Gastroesophageal sphincter (tissue), 4 donors: Measurements from ENCODE around the gene PDIA3. TPM values are rescaled to one million over a fixed set of nuclear protein-coding genes. Genes with fewer than 3 reads are reported as not detected.
"Not testable (repeated sequence)": the region's sequence is repeated elsewhere in the genome, so short reads cannot be mapped to it uniquely, and the experiment has no call there.

Experiments
- ATAC-seq: fragments of 150-250 bp; one replicate; pipeline ENCODE4 v1.9.1; 2016; ENCODE audit warnings: mild to moderate bottlenecking, moderate library complexity
- H3K27ac ChIP-seq, 4 donors: fragments of 200-600 bp; sonication (generic) in 3 of 4; 1 replicate in 3 of 4; 2 replicates in 1 of 4; pipeline ENCODE4 v1.5.1; 2016 to 2019
- H3K27me3 ChIP-seq: fragments of 200-600 bp; sonication (generic); one replicate; pipeline ENCODE4 v1.5.1; 2019
- H3K36me3 ChIP-seq, 2 donors: fragments of 200-600 bp; sonication (generic); one replicate each; pipeline ENCODE4 v1.5.1; 2019; ENCODE audit warnings: control low read depth in 1 of 2
- H3K4me1 ChIP-seq, 3 donors: fragments of 200-600 bp; sonication (generic); 1 replicate in 2 of 3; 2 replicates in 1 of 3; pipeline ENCODE4 v1.5.1; 2016 to 2019; ENCODE audit warnings: control low read depth in 2 of 3
- H3K4me3 ChIP-seq, 2 donors: fragments of 200-600 bp; sonication (generic); one replicate each; pipeline ENCODE4 v1.5.1; 2019; ENCODE audit warnings: mild to moderate bottlenecking in 1 of 2, moderate library complexity in 1 of 2
- H3K9me3 ChIP-seq, 3 donors: fragments of 200-600 bp; sonication (generic); one replicate each; pipeline ENCODE4 v1.5.1; 2017 to 2019; ENCODE audit warnings: control low read depth in 2 of 3
- CTCF ChIP-seq, 4 experiments: fragments of 200-600 bp in 2 of 4; fragments of 450-650 bp in 2 of 4; sonication (generic) in 1 of 4; IDR thresholded peaks; one replicate each; pipeline ENCODE4 v1.5.1; 2017 to 2019; ENCODE audit warnings: antibody characterized with exemption in 4 of 4, mild to moderate bottlenecking in 2 of 4, moderate library complexity in 2 of 4
- EP300 ChIP-seq: sonication (generic); formaldehyde crosslinking; IDR thresholded peaks from one replicate; pipeline ENCODE4 v1.6.1; 2017; ENCODE audit warnings: antibody characterized with exemption, mild to moderate bottlenecking
- POLR2A ChIP-seq, 2 donors: fragments of 450-650 bp; IDR thresholded peaks; one replicate each; pipeline ENCODE4 v1.6.1; 2017; ENCODE audit warnings: antibody characterized with exemption in 2 of 2, mild to moderate bottlenecking in 2 of 2, moderate library complexity in 1 of 2
- POLR2AphosphoS5 ChIP-seq: sonication (generic); formaldehyde crosslinking; IDR thresholded peaks from one replicate; pipeline ENCODE4 v1.6.1; 2017; ENCODE audit warnings: antibody characterized with exemption
- WGBS, 2 donors: methylation state at CpG; one replicate each; pipeline ENCODE4 v1.1.5; 2018; ENCODE audit warnings: low coverage in 1 of 2; 5-methylcytosine and 5-hydroxymethylcytosine counted together
- total RNA-seq, 4 donors: library from RNA; depleted of rRNA; stranded (reverse); fragments of >200 nt; gene quantifications; one replicate each; pipeline ENCODE4 v1.1.0, GENCODE V29; 2016

Gene PDIA3
- total RNA-seq, 4 donors from 2014 or later = 85.3 to 141 (median 113) TPM

DNA sequence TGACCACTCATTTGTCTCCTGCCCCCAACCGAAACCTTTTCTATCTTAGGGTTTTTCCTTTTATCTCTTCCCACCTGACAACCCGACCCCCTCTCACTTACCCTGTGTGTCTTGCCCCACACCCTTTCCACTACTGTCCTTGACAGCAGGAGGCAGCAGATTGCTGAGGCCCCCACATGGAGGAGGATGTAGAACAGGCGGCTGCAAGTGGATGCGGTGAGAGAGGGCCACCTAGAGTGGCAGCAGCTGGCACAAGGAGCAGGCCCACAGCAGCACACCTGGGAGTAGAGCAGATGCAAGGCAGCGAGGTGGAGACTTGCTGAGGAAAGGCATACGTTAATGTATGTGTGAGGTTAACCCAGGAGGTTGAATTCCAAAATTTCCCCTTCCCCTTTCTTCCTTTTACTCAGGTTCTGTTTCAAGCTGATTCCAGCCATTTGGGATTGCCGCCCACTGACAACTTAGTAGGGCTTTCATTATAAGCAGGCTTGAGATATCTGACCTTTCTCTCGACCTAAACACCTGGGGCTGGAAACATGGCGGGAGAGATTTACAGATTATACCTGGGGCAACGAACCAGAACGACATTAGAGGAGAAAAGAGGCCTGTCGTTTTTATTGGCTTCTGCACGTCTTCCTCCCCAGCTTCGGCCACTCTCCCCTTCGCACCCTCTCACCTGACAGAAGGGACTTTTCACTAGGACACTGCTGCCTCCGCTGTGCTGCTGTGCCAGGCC lies 53.1 kb downstream of the PDIA3 start:
- Histone ChIP-seq H3K9me3 (no peaks in the 10 kb centered on the region), H3K4me1 (peaks cover 2 to 71% (median 19%) of the 10 kb centered on the region in 3 donors), H3K27me3 (no peaks in the 10 kb centered on the region), H3K27ac (peak overlapping the region; percentile 72 to 93 (median 92)), H3K36me3 (peaks cover 0 to 87% of the 10 kb centered on the region in 2 donors), H3K4me3 (peak overlapping the region in 1 of 2 donors; percentile 75)
- WGBS, 2 donors = 84 to 87% methylated on average over 9 to 14 of the region's 16 CpGs
- TF ChIP-seq CTCF (IDR thresholded peaks at IDR 0.05) = no peak
- no peak for TF ChIP-seq POLR2AphosphoS5
- no peak for TF ChIP-seq EP300
- no peak for TF ChIP-seq POLR2A (IDR thresholded peaks at IDR 0.05)
- no peak for ATAC-seq

DNA sequence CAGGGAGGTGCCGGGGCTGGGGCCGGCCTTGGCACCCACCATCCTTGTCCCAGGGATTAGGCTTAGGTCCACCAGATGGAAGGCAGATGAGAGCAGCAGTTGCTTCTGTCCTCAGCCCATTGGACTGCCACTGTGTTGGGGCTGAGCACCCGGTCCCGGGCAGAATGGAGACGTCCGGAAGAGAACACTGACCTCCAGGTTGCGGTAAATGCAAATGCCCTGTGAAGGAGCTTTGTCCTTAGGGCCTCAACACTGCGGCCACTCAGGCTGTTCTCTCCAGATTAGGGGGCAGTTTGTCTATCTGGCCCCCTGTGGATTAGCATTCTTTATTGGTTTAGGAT lies 53.7 kb downstream of the PDIA3 start, which contains the start of gene SERINC4:
TSS of gene SERINC4 (minus strand) at position 276 of the 341 bp plus-strand sequence. CDS start at position 42, 234 bp downstream.
- peaks cover 0 to 87% of the 10 kb centered on the region in 2 donors for H3K36me3 ChIP-seq
- no peaks in the 10 kb centered on the region for H3K9me3 ChIP-seq
- TF ChIP-seq EP300 (no peak), POLR2A (IDR thresholded peaks at IDR 0.05) (no peak), CTCF (IDR thresholded peaks at IDR 0.05) (no peak), POLR2AphosphoS5 (no peak)
- H3K27ac ChIP-seq = peak within 1 kb of the TSS; percentile 72 to 93 (median 92)
- H3K27me3 ChIP-seq = no peaks in the 10 kb centered on the region
- peak within 1 kb of the TSS; percentile 75 to 89 for H3K4me3 ChIP-seq
- peak; percentile 8 for ATAC-seq
- peaks cover 2 to 66% (median 14%) of the 10 kb centered on the region in 3 donors for H3K4me1 ChIP-seq
- 100% methylated on average over 2 of the region's 8 CpGs; no CpG with 5 or more reads in 1 of the 2 donors for WGBS, 2 donors

DNA sequence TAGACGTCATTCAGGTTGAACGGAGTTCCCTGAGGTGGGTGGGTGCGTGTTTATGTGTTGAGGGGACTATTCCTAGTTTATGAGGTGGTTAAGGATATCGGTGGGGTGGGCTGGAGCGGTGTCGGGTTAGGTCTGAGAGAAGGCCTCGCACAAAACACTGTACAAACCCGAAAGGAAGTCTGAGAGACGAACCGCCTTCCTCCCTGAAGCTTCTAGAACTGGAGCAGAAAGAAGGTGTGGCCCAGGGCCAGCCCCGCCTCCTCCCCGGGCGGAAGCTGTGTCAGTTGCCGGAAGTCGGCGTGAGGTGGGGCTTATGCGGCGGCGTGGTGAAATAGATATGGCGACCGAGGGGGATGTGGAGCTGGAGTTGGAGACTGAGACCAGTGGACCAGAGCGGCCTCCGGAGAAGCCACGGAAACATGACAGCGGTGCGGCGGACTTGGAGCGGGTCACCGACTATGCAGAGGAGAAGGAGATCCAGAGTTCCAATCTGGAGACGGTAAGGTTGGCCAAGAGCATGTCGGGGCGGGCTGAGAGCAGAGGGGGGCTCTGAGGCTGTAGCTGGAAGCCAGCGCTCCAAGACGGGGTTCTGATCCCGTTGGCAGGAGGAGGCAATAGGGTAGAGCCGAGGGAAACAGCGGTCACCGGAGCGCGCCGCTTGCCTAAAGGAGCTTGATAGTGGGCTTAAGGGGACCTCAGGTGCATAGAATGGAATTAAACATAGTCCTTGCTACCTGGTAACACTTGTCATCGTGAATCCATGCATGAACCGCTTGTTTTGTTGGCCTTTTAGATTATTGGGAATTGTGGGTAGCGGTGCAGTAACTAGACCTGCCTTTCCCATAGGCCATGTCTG lies 54.3 kb downstream of the PDIA3 start, which contains the start of gene HYPK:
TSS of gene HYPK (plus strand) at position 314 of the 856 bp plus-strand sequence. CDS start at position 338, 24 bp downstream.
- Histone ChIP-seq H3K4me1 (peaks cover 0 to 60% (median 14%) of the 10 kb centered on the region in 3 donors), H3K27ac (peak within 1 kb of the TSS; percentile 72 to 93 (median 92)), H3K9me3 (no peaks in the 10 kb centered on the region), H3K27me3 (no peaks in the 10 kb centered on the region), H3K36me3 (peaks cover 0 to 87% of the 10 kb centered on the region in 2 donors), H3K4me3 (peak within 1 kb of the TSS; percentile 75 to 89)
- TF ChIP-seq EP300 (no peak), CTCF (IDR thresholded peaks at IDR 0.05) (no peak), POLR2A (IDR thresholded peaks at IDR 0.05) (peak; percentile 47 to 57), POLR2AphosphoS5 (peak; percentile 91)
- peak; percentile 96 for ATAC-seq
- WGBS, 2 donors = 0 to 7% methylated on average over 6 to 34 of the region's 44 CpGs

DNA sequence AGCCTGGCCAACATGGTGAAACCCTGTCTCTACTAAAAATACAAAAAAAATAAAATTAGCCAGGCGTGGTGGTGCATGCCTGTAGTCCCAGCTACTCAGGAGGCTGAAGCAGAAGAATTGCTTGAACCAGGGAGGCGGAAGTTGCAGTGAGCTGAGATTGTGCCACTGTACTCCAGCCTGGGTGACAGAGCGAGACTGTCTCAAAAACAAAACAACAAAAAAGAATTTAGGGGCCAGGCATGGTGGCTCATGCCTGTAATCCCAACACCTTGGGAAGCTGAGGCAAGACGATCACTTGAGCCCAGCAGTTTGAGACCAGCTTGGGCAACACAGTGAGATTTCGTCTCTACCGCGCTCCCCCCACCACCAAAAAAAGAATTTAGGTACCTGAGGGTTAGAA lies 56.4 kb downstream of the PDIA3 start:
- not testable (repeated sequence) for H3K4me3 ChIP-seq, H3K27me3 ChIP-seq, H3K27ac ChIP-seq, ATAC-seq, H3K9me3 ChIP-seq
- Histone ChIP-seq H3K36me3 (peaks cover 0 to 87% of the 10 kb centered on the region in 2 donors), H3K4me1 (peaks cover 0 to 39% (median 14%) of the 10 kb centered on the region in 3 donors)
- WGBS, 2 donors = 94 to 100% methylated on average over 5 to 6 of the region's 7 CpGs

DNA sequence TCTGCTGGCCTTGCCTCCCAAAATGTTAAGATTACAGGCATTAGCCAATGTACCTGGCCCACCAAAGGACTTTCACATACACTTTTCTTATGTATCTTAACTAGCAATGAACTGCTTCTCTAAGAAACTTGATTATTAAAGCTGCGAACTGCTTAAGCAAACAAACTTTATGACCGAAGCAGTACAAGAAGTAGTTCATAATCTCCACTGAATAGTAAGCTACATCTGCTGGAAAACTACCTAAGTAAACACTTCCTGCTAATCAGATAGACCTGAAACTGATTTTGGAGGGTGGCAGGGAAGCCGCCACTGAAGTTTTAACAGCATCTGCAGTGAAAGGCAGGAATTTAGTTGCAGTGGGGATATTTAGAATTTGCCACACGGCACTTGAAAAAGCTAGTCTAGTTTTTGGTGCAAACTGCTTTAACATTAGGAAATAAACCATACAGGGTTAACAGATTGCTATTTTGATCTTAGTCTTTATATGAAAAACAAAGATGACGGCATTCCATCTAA lies 62.3 kb downstream of the PDIA3 start:
- Histone ChIP-seq H3K9me3 (no peaks in the 10 kb centered on the region), H3K27ac (no peak overlapping the region), H3K36me3 (peaks cover 0 to 100% of the 10 kb centered on the region in 2 donors), H3K4me1 (peaks cover 0 to 4% (median 0%) of the 10 kb centered on the region in 3 donors), H3K4me3 (no peak overlapping the region), H3K27me3 (no peaks in the 10 kb centered on the region)
- no peak for TF ChIP-seq POLR2A (IDR thresholded peaks at IDR 0.05)
- no peak for TF ChIP-seq EP300
- no peak for TF ChIP-seq CTCF (IDR thresholded peaks at IDR 0.05)
- TF ChIP-seq POLR2AphosphoS5 = no peak
- 84 to 93% methylated on average over 4 to 5 of the region's 5 CpGs for WGBS, 2 donors
- no peak for ATAC-seq
